LNCAP (cell line): ENCODE data around the gene DNPH1.

ENCODE experiments used
- TF ChIP-seq, protein P1 (sequence below): fragments of 450-650 bp; IDR thresholded peaks from 2 replicates; pipeline ENCODE4 v1.5.1; 2017; ENCODE audit warnings: mild to moderate bottlenecking

The DNPH1 gene

DNA sequence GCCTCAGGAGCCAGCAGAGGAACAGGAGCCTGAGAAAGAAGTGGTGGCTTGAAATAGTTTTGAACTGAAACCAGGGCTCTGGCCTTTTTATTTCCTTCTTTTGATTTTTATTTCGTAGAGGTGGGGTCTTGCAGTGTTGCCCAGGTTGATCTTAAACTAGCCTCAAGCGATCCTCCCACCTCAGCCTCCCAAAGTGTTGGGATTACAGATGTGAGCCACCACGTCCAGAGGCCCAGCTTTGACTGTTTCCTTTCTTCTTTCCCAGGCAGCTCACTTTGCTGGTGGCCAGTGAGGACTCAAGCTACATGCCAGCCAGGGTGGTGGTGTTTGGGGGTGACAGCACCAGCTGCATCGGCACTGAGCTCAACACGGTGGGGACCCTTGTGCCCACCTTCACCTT is 26.8 kb downstream of the DNPH1 start:
- TF ChIP-seq, protein P1, sequence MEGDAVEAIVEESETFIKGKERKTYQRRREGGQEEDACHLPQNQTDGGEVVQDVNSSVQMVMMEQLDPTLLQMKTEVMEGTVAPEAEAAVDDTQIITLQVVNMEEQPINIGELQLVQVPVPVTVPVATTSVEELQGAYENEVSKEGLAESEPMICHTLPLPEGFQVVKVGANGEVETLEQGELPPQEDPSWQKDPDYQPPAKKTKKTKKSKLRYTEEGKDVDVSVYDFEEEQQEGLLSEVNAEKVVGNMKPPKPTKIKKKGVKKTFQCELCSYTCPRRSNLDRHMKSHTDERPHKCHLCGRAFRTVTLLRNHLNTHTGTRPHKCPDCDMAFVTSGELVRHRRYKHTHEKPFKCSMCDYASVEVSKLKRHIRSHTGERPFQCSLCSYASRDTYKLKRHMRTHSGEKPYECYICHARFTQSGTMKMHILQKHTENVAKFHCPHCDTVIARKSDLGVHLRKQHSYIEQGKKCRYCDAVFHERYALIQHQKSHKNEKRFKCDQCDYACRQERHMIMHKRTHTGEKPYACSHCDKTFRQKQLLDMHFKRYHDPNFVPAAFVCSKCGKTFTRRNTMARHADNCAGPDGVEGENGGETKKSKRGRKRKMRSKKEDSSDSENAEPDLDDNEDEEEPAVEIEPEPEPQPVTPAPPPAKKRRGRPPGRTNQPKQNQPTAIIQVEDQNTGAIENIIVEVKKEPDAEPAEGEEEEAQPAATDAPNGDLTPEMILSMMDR: no peak

DNA sequence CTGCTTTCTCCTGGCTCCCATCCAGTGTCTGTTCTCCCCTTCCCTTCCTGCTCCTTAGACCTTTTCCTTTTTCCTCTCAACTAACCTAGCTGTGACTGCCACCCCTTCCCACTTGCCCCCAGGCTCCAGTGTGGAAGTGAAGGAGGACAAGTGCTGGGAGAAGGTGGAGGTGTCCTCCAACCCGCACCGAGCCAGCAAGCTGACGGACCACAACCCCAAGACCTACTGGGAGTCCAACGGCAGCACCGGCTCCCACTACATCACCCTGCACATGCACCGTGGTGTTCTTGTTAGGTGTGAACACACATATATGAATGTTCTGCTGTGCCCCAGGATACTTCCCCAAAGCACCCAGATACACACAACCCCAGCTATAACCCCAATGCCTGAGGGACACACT is 28.7 kb downstream of the DNPH1 start:
- TF ChIP-seq, protein P1: no peak

DNA sequence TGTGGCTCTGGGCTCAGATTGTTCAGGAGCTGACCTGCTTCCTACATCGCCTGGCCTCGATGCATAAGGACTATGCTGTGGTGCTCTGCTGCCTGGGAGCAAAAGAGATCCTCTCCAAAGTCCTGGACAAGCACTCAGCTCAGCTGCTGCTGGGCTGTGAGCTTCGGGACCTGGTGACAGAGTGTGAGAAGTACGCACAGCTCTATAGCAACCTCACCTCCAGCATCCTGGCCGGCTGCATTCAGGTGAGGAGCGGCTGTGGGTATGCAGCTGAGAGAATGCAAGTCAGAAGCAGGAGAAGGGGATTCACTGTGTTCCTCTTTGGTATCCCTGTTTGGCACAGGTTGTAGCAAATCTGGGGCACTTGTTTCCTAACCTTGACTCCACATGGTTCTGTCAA is 29.4 kb downstream of the DNPH1 start:
- TF ChIP-seq, protein P1: no peak

DNA sequence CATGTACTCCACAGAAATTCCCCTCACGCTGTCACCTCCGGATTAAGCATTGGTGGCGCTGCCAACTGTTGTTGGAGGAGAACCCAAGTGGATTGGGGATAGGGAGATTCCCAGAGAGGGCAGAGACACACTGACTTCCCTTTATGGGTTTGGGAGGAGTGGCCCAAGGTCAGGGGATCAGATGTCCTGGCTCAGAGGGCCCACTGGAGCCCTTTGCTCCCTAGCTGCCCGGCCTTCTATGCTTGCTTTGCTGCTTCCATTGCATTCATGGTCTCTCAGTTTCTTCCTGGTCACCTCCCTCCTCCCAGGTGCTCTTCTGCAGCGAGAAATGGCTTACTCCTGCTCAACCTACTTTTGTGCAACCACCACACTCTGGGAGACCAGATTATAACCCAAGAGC is 32.9 kb downstream of the DNPH1 start:
- TF ChIP-seq, protein P1: no peak

DNA sequence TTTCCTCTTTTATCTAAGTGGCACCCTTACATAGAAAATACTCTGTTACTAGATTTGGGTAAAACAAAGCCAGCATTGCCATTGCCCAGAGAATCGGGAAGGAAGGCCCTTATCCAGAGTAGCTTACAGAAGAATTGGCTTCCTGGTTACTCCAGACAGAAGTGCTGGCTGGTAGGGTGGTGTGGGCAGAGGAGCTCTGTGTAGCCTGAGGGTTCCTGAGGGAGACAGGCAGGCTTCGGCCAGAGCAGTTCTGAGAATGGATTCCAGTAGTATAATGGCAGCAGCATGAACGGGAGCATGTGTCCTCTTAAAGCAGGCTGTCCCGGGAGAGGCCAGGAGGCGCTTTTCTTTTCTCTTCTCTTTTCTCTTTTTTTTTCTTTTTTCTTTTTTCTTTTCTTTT is 35.4 kb downstream of the DNPH1 start:
- TF ChIP-seq, protein P1: no peak

GRCh38 chr6:43192911-43193310 is 36.4 kb downstream of the DNPH1 start:
- TF ChIP-seq, protein P1: no peak

- TF ChIP-seq, protein P1: no peak
Measured at GRCh38 chr6:43189776-43190304, 39.4 kb downstream of the DNPH1 start.

DNA sequence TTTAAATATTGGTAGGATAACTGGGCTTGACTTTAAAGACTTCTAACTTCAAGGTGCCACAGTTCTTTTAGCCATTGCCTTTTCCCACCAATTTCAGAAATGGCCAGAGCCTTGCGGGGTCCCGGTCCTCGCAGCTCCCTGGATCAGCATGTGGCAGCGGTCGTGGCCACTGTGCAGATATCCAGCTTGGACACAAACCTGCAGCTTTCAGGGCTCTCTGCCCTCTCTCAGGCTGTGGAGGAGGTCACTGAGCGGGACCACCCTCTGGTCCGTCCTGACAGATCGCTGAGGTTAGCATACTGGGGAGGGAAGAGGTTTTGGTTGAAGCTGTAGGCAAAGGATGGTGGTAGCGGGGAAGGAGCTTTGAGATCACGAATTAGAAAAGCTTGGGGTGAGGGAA is 40.9 kb downstream of the DNPH1 start:
- TF ChIP-seq, protein P1: no peak
